Measurements from ENCODE around the gene DUSP16.

Gene DUSP16

GRCh38 chr12:12501121-12501520 is 61.5 kb downstream of the DUSP16 start:
- Histone ChIP-seq H3K27ac (peak overlapping the region; percentile 9; the same call in 1 of the 2 replicates), H3K4me2 (no peak overlapping the region; the same call in 1 of the 2 replicates), H3K36me3 (ENCODE audit: insufficient read depth) (no peaks in the 10 kb centered on the region), H3K9ac (no peak overlapping the region), H4K20me1 (ENCODE audit: insufficient read depth) (no peaks in the 10 kb centered on the region), H3K4me3 (IDR thresholded peaks at IDR 0.05; ENCODE audit: insufficient read depth, low read depth, low read length) (no peak overlapping the region), H2AFZ (ENCODE audit: low read depth) (no peak overlapping the region), H3K4me1 (ENCODE audit: low read depth, poor library complexity, severe bottlenecking) (peaks cover 55% of the 10 kb centered on the region), H3K79me2 (ENCODE audit: insufficient read depth, low read depth) (peaks cover 38% of the 10 kb centered on the region; the same call in 1 of the 2 replicates), H3K27me3 (ENCODE audit: insufficient read depth, low read depth) (no peaks in the 10 kb centered on the region)
- no peak for TF ChIP-seq CTCF (conservative IDR thresholded peaks at IDR 0.05; ENCODE audit: low read depth, low read length)

- Histone ChIP-seq H3K27ac (no peak overlapping the region), H3K27me3 (ENCODE audit: insufficient read depth, low read depth) (no peaks in the 10 kb centered on the region), H3K9ac (no peak overlapping the region), H3K79me2 (ENCODE audit: insufficient read depth, low read depth) (peaks cover 32% of the 10 kb centered on the region; the same call in 1 of the 2 replicates), H3K4me2 (no peak overlapping the region), H3K4me3 (IDR thresholded peaks at IDR 0.05; ENCODE audit: insufficient read depth, low read depth, low read length) (no peak overlapping the region), H3K36me3 (ENCODE audit: insufficient read depth) (no peaks in the 10 kb centered on the region), H4K20me1 (ENCODE audit: insufficient read depth) (no peaks in the 10 kb centered on the region), H2AFZ (ENCODE audit: low read depth) (no peak overlapping the region), H3K4me1 (ENCODE audit: low read depth, poor library complexity, severe bottlenecking) (peaks cover 44% of the 10 kb centered on the region)
- TF ChIP-seq CTCF (conservative IDR thresholded peaks at IDR 0.05; ENCODE audit: low read depth, low read length), result no peak
These were observed 62.6 kb downstream of the DUSP16 start for GRCh38 chr12:12499909-12500604.

- no peak overlapping the region for H3K4me3 ChIP-seq (IDR thresholded peaks at IDR 0.05; ENCODE audit: insufficient read depth, low read depth, low read length)
- no peak for TF ChIP-seq CTCF (conservative IDR thresholded peaks at IDR 0.05; ENCODE audit: low read depth, low read length)
- no peak overlapping the region for H3K4me2 ChIP-seq
- no peaks in the 10 kb centered on the region for H4K20me1 ChIP-seq (ENCODE audit: insufficient read depth)
- H3K27me3 ChIP-seq (ENCODE audit: insufficient read depth, low read depth), result no peaks in the 10 kb centered on the region
- no peaks in the 10 kb centered on the region for H3K36me3 ChIP-seq (ENCODE audit: insufficient read depth)
- peaks cover 26% of the 10 kb centered on the region for H3K4me1 ChIP-seq (ENCODE audit: low read depth, poor library complexity, severe bottlenecking)
- no peak overlapping the region for H3K9ac ChIP-seq
- H3K27ac ChIP-seq, result no peak overlapping the region
- no peak overlapping the region for H2AFZ ChIP-seq (ENCODE audit: low read depth)
- H3K79me2 ChIP-seq (ENCODE audit: insufficient read depth, low read depth), result peaks cover 14% of the 10 kb centered on the region; the same call in 1 of the 2 replicates
These were observed 64.5 kb downstream of the DUSP16 start for GRCh38 chr12:12498210-12498609.

GRCh38 chr12:12495536-12495935 is 67.1 kb downstream of the DUSP16 start:
- H3K4me3 ChIP-seq (IDR thresholded peaks at IDR 0.05; ENCODE audit: insufficient read depth, low read depth, low read length), result no peak overlapping the region
- H3K4me1 ChIP-seq (ENCODE audit: low read depth, poor library complexity, severe bottlenecking), result no peaks in the 10 kb centered on the region
- no peak overlapping the region for H3K9ac ChIP-seq
- no peaks in the 10 kb centered on the region for H3K27me3 ChIP-seq (ENCODE audit: insufficient read depth, low read depth)
- H3K4me2 ChIP-seq, result no peak overlapping the region
- no peak for TF ChIP-seq CTCF (conservative IDR thresholded peaks at IDR 0.05; ENCODE audit: low read depth, low read length)
- H2AFZ ChIP-seq (ENCODE audit: low read depth), result no peak overlapping the region
- H3K36me3 ChIP-seq (ENCODE audit: insufficient read depth), result no peaks in the 10 kb centered on the region
- H4K20me1 ChIP-seq (ENCODE audit: insufficient read depth), result no peaks in the 10 kb centered on the region
- H3K27ac ChIP-seq, result no peak overlapping the region
- H3K79me2 ChIP-seq (ENCODE audit: insufficient read depth, low read depth), result no peaks in the 10 kb centered on the region; the same call in 1 of the 2 replicates
